Measurements from ENCODE around the gene TFPI. TPM values are rescaled to one million over a fixed set of nuclear protein-coding genes. Genes with fewer than 3 reads are reported as not detected.
A peak's percentile ranks its signal among the peaks of the same experiment; 100 is the strongest.
"Not testable (repeated sequence)": the region's sequence is repeated elsewhere in the genome, so short reads cannot be mapped to it uniquely, and the experiment has no call there.

Gene TFPI
- polyA plus RNA-seq, 6 donors from 2014 or later: 0.24 to 1.2 (median 0.35) TPM; not detected in 3

GRCh38 chr2:187548656-187549055 is 5.6 kb downstream of the TFPI start:
- ATAC-seq (ENCODE audit: low read depth in 2 of 2) (no peak), DNase-seq (no peak)
- H3K36me3 Mint-ChIP-seq: no peaks in the 10 kb centered on the region
- H3K4me3 Mint-ChIP-seq: no peak overlapping the region
- no peak overlapping the region for H3K27ac Mint-ChIP-seq
- H3K9me3 Mint-ChIP-seq: no peaks in the 10 kb centered on the region
- no peaks in the 10 kb centered on the region for H3K27me3 Mint-ChIP-seq
- no peaks in the 10 kb centered on the region for H3K4me1 Mint-ChIP-seq

- DNase-seq (no peak), ATAC-seq (ENCODE audit: low read depth in 2 of 2) (no peak)
- H3K27me3 Mint-ChIP-seq: no peaks in the 10 kb centered on the region
- H3K27ac Mint-ChIP-seq: no peak overlapping the region
- H3K4me3 Mint-ChIP-seq: no peak overlapping the region
- H3K36me3 Mint-ChIP-seq: no peaks in the 10 kb centered on the region
- H3K9me3 Mint-ChIP-seq: no peaks in the 10 kb centered on the region
- no peaks in the 10 kb centered on the region for H3K4me1 Mint-ChIP-seq
Measured at GRCh38 chr2:187547353-187547979, 6.8 kb downstream of the TFPI start.

- H3K9me3 Mint-ChIP-seq: no peaks in the 10 kb centered on the region
- no peaks in the 10 kb centered on the region for H3K27me3 Mint-ChIP-seq
- ATAC-seq (ENCODE audit: low read depth in 2 of 2): no peak
- no peak for DNase-seq
- H3K4me1 Mint-ChIP-seq: no peaks in the 10 kb centered on the region
- H3K4me3 Mint-ChIP-seq: no peak overlapping the region
- no peaks in the 10 kb centered on the region for H3K36me3 Mint-ChIP-seq
- no peak overlapping the region for H3K27ac Mint-ChIP-seq
Measured at GRCh38 chr2:187546762-187547333, 7.4 kb downstream of the TFPI start.

GRCh38 chr2:187545238-187545751 is 8.9 kb downstream of the TFPI start:
- DNase-seq: no peak
- H3K27ac Mint-ChIP-seq: no peak overlapping the region
- ATAC-seq (ENCODE audit: low read depth in 2 of 2): no peak
- no peaks in the 10 kb centered on the region for H3K36me3 Mint-ChIP-seq
- H3K27me3 Mint-ChIP-seq: no peaks in the 10 kb centered on the region
- no peaks in the 10 kb centered on the region for H3K4me1 Mint-ChIP-seq
- no peak overlapping the region for H3K4me3 Mint-ChIP-seq
- no peaks in the 10 kb centered on the region for H3K9me3 Mint-ChIP-seq

GRCh38 chr2:187544371-187545080 is 9.7 kb downstream of the TFPI start:
- Mint-ChIP-seq H3K27ac (no peak overlapping the region), H3K4me3 (no peak overlapping the region), H3K9me3 (no peaks in the 10 kb centered on the region), H3K4me1 (no peaks in the 10 kb centered on the region), H3K36me3 (no peaks in the 10 kb centered on the region), H3K27me3 (no peaks in the 10 kb centered on the region)
- no peak for ATAC-seq (ENCODE audit: low read depth in 2 of 2)
- no peak for DNase-seq

- H3K4me3 Mint-ChIP-seq: no peak overlapping the region
- H3K4me1 Mint-ChIP-seq: no peaks in the 10 kb centered on the region
- ATAC-seq (ENCODE audit: low read depth in 2 of 2) (no peak), DNase-seq (no peak)
- H3K27me3 Mint-ChIP-seq: no peaks in the 10 kb centered on the region
- no peaks in the 10 kb centered on the region for H3K9me3 Mint-ChIP-seq
- H3K27ac Mint-ChIP-seq: no peak overlapping the region
- H3K36me3 Mint-ChIP-seq: no peaks in the 10 kb centered on the region
Measured at GRCh38 chr2:187543488-187543887, 10.7 kb downstream of the TFPI start.

- Mint-ChIP-seq H3K27ac (no peak overlapping the region), H3K4me1 (no peaks in the 10 kb centered on the region), H3K36me3 (no peaks in the 10 kb centered on the region), H3K4me3 (no peak overlapping the region), H3K27me3 (no peaks in the 10 kb centered on the region), H3K9me3 (no peaks in the 10 kb centered on the region)
- ATAC-seq (ENCODE audit: low read depth in 2 of 2): no peak
- no peak for DNase-seq
Measured at GRCh38 chr2:187542123-187542522, 12.1 kb downstream of the TFPI start.

- Mint-ChIP-seq H3K4me1 (no peaks in the 10 kb centered on the region), H3K4me3 (no peak overlapping the region), H3K9me3 (peaks cover 0 to 5% (median 0%) of the 10 kb centered on the region in 7 donors), H3K27me3 (no peaks in the 10 kb centered on the region), H3K36me3 (no peaks in the 10 kb centered on the region), H3K27ac (no peak overlapping the region)
- no peak for DNase-seq
- no peak for ATAC-seq (ENCODE audit: low read depth in 2 of 2)
Measured at GRCh38 chr2:187541086-187542085, 12.8 kb downstream of the TFPI start.

GRCh38 chr2:187538222-187538621 is 16.0 kb downstream of the TFPI start:
- DNase-seq; H3K27ac Mint-ChIP-seq; H3K27me3 Mint-ChIP-seq; H3K9me3 Mint-ChIP-seq; H3K4me3 Mint-ChIP-seq; H3K36me3 Mint-ChIP-seq; ATAC-seq (ENCODE audit: low read depth in 2 of 2); H3K4me1 Mint-ChIP-seq: not testable (repeated sequence)

- H3K9me3 Mint-ChIP-seq; H3K27me3 Mint-ChIP-seq; ATAC-seq (ENCODE audit: low read depth in 2 of 2); H3K4me1 Mint-ChIP-seq; H3K27ac Mint-ChIP-seq; H3K36me3 Mint-ChIP-seq; DNase-seq: not testable (repeated sequence)
- peak overlapping the region in 1 of 8 donors; percentile 1 for H3K4me3 Mint-ChIP-seq
Measured at GRCh38 chr2:187535381-187535780, 18.9 kb downstream of the TFPI start.

- H3K9me3 Mint-ChIP-seq: peaks cover 0 to 10% (median 2%) of the 10 kb centered on the region in 7 donors
- no peak for ATAC-seq (ENCODE audit: low read depth in 2 of 2)
- H3K4me1 Mint-ChIP-seq: no peaks in the 10 kb centered on the region
- no peak overlapping the region for H3K4me3 Mint-ChIP-seq
- H3K27me3 Mint-ChIP-seq: peaks cover 0 to 3% (median 0%) of the 10 kb centered on the region in 3 donors
- no peak for DNase-seq
- no peak overlapping the region for H3K27ac Mint-ChIP-seq
- no peaks in the 10 kb centered on the region for H3K36me3 Mint-ChIP-seq
Measured at GRCh38 chr2:187532333-187533120, 21.7 kb downstream of the TFPI start.

- DNase-seq: no peak
- no peaks in the 10 kb centered on the region for H3K36me3 Mint-ChIP-seq
- peaks cover 0 to 2% (median 0%) of the 10 kb centered on the region in 7 donors for H3K9me3 Mint-ChIP-seq
- H3K27ac Mint-ChIP-seq: no peak overlapping the region
- no peak for ATAC-seq (ENCODE audit: low read depth in 2 of 2)
- H3K27me3 Mint-ChIP-seq: peaks cover 0 to 3% (median 0%) of the 10 kb centered on the region in 3 donors
- no peaks in the 10 kb centered on the region for H3K4me1 Mint-ChIP-seq
- H3K4me3 Mint-ChIP-seq: no peak overlapping the region
Measured at GRCh38 chr2:187529977-187530721, 24.1 kb downstream of the TFPI start.

Data from naive B cell (primary cell).